ENCODE measurements around the gene DDX27.
A peak's percentile ranks its signal among the peaks of the same experiment; 100 is the strongest.
"Not testable (repeated sequence)": the region's sequence is repeated elsewhere in the genome, so short reads cannot be mapped to it uniquely, and the experiment has no call there.

The DDX27 gene
- long read RNA-seq, donor 1, partial matches to known transcripts = 24 of 26 reads
- long read RNA-seq, donor 1, other reads (novel, unspliced or antisense) = 0 of 26 reads
- long read RNA-seq, donor 2, partial matches to known transcripts = 7 of 8 reads
- long read RNA-seq, donor 2, other reads (novel, unspliced or antisense) = 0 of 8 reads
- long read RNA-seq, donor 3, partial matches to known transcripts = 0 of 1 reads
- long read RNA-seq, donor 3, other reads (novel, unspliced or antisense) = 0 of 1 reads
- long read RNA-seq, donor 4, partial matches to known transcripts = 34 of 36 reads
- long read RNA-seq, donor 4, other reads (novel, unspliced or antisense) = 0 of 36 reads
- long read RNA-seq, donor 5, partial matches to known transcripts = 5 of 8 reads
- long read RNA-seq, donor 5, other reads (novel, unspliced or antisense) = 0 of 8 reads
- long read RNA-seq, donor 6, partial matches to known transcripts = 25 of 28 reads
- long read RNA-seq, donor 6, other reads (novel, unspliced or antisense) = 0 of 28 reads
- long read RNA-seq, donor 7, partial matches to known transcripts = 35 of 37 reads
- long read RNA-seq, donor 7, other reads (novel, unspliced or antisense) = 0 of 37 reads
- long read RNA-seq, donor 8, partial matches to known transcripts = 8 of 9 reads
- long read RNA-seq, donor 8, other reads (novel, unspliced or antisense) = 0 of 9 reads

GRCh38 chr20:49219091-49219923 is at the start of gene DDX27:
DDX27 (plus strand) TSS chr20:49219416; CDS start chr20:49219449, 33 bp downstream.
- peak; percentile 85 for DNase-seq

DNA sequence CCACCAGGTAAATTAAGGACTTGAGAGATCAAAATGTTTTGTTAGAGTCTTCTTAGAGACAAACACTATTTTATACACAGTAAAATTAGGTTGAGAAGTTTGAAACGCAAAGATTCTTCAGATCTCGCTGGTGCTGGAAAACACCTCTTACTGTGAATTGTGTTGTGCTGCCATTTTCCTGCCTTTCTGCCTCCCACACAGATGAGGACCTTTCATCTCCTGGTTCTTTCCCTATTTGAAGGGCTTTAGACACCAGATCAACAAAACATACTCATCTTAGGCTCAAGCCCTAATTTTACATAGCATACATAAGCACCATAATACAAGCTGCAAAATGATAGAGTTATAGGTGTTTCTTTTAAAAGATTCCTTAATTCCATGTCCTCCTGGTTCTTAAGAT is 49.7 kb upstream of the DDX27 start:
- DNase-seq = no peak

DNA sequence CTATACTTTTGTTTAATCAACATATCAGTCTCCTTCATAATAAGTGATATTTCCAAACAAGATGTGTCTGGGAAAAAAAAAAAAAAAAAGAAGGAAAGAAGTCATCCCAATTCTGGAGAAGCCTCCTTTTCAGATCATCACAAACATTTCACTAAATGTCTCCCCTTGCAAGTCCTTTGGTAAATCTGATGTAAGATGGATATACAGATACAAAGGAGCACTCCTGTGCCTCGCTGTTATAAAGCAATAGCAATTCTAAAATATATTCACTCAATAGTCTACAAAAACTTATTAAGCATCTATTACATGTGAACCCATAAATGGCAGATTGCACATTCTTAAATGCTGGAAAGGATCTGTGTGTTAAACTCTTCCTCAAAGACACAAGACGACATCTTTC is 48.5 kb upstream of the DDX27 start:
- DNase-seq = no peak

DNA sequence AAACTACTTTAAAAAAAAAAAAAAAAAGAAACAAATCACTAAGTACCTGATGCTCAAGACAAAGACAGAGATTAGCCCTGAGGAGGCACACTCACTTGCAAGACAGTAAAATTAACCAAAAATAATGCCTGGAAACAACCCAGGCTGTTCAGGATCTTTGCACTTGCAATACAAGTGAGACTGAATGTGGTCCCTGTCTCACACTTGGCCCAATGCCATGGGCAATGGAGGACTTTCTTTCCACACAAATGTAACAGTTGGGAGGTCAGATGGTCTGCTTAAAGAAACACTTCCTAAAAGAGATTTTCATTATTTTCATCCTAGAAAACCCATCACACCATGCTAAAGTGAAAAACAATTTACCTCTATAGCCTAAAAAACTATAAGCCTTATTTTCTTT is 47.3 kb upstream of the DDX27 start:
- no peak for DNase-seq

DNA sequence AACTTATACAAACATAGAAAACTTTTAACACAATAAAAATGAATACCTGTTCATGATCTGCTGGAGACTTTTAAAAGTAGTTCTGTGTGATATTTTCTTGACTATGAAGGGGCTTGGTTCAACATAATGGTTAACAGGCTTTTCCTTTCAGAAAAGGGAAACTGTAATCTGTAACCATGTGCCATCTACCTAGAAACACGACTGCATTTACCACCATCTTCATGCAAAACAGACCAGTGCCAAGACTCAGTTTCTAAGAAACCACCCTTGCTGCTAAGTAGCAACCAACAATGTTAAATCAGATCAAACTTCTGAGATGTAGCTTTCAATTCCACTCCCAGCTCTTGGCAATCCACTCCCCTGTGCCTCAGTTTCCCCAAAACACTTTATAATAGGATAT is 46.8 kb upstream of the DDX27 start:
- DNase-seq = no peak

- DNase-seq = no peak
These were observed 45.0 kb upstream of the DDX27 start for GRCh38 chr20:49174183-49174582.

DNA sequence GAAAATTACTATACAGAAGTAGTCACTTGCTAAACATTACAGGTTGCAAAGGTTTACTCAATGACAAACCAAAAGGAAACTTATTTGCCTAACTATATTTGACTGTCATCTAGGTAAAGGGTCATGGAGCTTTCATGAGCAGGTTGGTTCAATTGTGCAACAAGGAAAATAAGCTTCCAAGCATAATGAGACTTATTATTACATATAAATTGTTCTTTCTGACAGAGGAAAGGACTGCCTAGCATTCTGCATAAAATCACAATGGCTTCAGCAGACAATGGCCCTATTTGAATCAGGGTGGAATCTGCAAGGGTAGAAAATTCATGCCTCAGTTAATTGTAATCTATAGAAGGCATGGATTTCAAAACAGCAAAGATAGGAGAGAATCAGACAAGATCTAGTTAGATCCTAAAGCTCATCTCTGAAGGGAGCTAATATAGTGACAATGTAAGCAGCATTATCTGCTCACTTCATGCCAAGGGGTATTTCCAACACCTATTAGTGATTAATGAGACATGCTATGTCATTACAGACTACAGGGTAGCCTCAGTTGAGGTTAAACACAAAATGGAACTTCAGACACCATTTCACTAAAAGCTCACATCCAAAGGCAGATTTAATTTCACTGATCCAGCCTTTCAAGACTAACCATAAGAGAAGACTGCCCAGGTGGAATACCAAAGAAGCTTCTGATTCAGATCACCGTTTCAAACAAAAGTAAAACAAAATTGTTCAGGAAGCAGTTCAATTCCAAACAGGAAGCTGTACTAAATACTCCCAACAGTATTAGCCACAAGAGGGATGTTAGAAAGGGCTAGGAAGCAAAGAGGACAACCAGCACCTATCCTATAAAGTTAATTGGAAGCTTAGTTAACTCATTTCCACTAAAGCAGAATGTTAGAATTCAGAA is 39.6 kb upstream of the DDX27 start:
- no peak for DNase-seq

- no peak for DNase-seq
These were observed 37.8 kb upstream of the DDX27 start for GRCh38 chr20:49181265-49181877.

GRCh38 chr20:49183444-49183843 is 35.8 kb upstream of the DDX27 start:
- no peak for DNase-seq

DNA sequence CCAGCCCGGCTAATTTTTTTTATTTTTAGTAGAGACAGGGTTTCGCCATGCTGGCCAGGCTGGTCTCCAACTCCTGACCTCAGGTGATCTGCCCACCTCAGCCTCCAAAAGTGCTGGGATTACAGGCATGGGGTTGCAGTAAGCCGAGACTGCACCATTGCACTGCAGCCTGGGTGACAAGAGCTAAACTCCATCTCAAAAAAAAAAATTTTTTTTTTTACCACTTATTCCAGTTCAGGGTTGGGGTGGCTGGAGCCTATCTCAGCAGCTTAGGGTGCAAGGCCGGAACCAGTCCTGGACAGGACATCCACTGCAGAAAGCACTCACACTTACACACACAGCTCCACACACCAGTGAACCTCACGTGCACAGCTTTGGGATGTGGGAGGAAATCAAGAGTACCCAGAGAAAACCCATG is 35.1 kb upstream of the DDX27 start:
- DNase-seq = not testable (repeated sequence)

DNA sequence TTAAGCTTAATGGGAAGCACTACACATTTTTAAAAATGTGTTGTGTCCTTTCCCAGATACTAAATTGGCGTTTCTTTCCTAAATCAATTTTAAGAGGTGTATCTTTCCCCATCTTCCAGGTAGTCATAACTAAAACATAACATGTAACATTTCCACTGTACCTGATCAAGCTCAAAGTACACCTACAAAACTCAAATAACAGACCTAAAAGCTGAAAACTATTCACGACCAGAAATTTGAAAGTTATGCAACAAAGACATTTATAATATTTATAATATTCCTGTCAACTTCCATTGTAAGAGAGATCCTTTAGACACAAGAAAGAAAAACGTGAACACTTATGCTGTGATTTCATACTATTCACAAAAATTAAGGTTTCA is 34.5 kb upstream of the DDX27 start:
- DNase-seq = no peak

DNA sequence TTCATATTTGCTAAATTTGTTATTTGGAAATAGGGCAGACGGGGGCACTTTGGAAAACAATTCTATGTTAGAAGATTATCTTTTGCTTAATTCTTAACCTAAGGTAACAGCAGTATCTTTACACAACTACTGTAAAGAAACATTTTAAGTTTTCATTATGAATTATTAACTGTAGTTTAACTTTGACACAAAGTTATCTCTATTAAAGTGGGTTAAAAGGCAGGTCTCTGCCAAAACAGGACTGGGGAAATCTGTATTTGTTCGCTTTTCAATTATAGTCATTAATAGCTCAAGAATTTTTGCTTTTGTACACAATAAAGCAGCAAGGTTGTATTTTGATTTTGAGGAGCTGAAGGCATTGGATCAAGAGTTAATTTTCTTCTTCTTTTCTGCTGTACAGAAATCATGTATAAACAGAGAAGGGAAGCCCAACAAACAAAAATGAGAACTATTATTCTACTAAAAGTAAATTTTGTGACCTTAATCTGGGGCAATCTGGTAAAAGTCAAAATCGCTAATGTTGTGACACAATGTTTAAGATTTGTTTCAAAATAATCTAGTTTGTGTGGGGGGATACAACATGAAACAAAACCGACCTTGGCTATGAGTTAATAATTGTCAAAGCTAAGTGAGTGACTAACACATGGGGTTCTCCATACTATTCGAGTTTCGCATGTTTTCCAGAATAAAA is 34.0 kb upstream of the DDX27 start:
- DNase-seq = no peak

DNA sequence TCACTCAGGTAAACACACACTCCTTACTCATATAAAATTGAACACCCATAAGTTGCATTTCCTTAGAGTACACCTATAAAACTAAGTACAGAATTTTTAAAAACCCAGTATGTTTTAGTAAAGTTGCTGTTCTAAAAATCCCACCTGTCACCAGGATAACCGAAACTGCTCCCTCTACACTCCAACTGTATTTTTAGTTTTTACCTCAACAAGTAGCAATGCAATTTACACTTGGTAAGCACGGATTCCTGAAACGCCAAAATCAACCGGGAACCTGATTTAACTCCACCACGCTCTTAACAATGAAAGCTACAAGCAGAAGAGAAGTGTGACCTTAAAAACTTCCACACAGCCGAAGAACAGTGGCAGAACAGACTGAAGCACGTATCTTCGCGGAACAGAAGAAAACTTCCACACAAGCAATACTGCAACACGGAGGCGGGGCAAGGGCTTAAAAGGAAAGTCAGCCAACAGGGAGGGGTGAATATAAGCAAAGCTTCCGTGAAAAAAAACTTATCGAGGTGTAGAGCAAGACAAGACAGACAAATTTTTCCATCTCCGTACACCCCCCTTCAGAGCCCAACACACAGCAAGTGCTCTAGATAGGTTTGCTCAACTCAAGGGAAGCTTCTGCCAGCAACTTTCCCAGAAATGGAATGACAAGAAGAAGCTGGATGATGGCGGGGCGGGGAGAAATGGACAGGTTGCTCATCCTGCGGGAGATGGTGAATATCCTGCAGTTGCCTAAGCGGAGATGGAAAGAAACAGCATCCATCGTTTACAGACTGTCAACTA is 32.5 kb upstream of the DDX27 start:
- DNase-seq = peak; percentile 61

GRCh38 chr20:49187330-49187850 is 31.8 kb upstream of the DDX27 start:
- no peak for DNase-seq

DNA sequence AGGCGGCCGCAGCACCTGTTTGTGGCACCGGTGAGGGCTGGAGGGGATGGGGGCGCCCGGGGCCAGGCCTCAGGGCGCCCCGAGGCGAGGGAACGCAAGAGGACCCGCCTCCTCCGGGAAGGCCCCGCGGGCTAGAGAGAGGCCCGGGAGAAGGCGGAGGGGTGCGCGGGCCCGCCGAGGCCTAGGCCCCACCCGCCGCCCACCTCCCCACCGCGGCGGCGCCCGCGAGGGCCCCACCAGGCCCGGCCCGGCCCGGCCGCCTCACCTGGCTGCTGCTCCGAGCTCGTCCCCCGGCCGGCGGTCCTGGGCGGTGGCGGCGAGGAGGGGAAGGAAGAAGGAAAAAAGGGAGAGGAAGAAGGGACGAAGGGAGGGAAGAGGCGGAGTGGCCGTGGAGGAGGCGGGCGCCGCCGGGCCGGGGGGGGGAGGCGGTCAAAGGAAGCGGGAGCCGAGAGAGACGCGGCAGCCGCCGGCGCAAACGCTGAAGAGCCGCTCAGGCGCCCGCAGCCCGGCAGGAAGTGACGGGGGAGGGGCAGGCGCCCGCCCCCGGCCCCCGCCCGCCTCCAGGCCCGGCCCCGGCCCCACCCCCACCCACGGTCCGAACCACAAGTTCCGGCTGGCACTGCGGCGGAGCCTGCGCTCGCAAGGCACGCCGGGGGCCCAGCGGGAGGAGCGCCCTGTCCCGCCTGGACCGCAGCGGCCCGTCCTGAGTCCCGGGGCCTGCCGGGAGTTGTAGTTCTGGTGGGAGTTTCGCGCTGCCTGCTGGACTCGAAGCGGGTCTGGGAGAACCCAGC is 31.2 kb upstream of the DDX27 start, which contains the start of gene STAU1:
Gene STAU1 (minus strand): TSS at position 484 of the 791 bp plus-strand sequence. CDS start 22,133 bp downstream, outside the sequence.
- DNase-seq = peak; percentile 82

GRCh38 chr20:49192944-49193518 is 26.2 kb upstream of the DDX27 start:
- DNase-seq = not testable (repeated sequence)

DNA sequence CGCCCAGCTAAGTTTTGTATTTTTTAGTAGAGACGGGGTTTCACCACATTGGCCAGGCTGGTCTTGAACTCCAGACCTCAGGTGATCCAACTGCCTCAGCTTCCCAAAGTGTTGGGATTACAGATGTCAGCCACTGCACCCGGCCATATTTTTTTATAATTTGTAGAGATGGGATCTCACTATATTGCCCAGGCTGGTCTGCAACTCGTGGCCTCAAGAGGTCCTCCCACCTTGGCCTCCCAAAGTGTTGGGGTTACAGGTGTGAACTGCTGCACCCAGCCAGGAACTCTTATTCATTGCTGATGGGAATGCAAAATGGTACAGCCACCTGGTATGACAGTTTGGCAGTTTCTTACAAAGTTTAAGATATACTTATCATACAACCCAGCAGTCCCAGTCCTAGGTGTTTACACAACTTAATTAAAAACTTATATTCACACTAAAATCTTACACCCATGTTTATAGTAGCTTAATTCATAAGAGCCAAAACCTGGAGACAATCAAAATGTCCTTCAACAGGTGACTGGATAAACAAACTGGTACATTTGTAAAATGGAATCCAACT is 19.4 kb upstream of the DDX27 start:
- DNase-seq = no peak

DNA sequence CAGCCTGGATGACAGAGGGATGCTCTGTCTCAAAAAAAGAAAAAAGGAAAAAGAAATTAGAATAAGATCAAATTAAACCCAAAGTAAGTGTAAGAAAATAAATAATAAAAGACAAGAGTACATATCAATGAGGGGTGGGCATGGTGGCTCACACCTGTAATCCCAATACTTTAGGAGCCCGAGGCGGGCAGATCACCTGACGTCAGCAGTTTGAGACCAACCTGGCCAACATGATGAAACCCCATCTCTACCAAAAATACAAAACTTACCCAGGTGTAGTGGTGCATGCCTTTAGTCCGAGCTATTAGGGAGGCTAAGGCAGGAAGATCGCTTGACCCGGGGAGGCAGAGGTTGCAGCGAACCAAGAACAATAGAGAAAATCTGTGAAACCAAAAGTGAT is 16.2 kb upstream of the DDX27 start:
- no peak for DNase-seq

Measured in right kidney (tissue), 9 donors.